Testis (tissue), 2 donors: ENCODE measurements around the gene PHLPP1.

ENCODE experiments used
- CTCF ChIP-seq, 3 experiments: fragments of 450-650 bp in 2 of 3; fragments of 200-600 bp in 1 of 3; sonication (generic) in 1 of 3; IDR thresholded peaks; one replicate each; pipeline ENCODE4 v1.5.1; 2016 to 2019; ENCODE audit warnings: antibody characterized with exemption in 3 of 3, mild to moderate bottlenecking in 2 of 3, moderate library complexity in 1 of 3
- POLR2A ChIP-seq: fragments of 450-650 bp; IDR thresholded peaks from one replicate; pipeline ENCODE4 v1.6.1; 2017; ENCODE audit warnings: antibody characterized with exemption, mild to moderate bottlenecking, moderate library complexity

- TF ChIP-seq CTCF (IDR thresholded peaks at IDR 0.05) (no peak), POLR2A (no peak)
Observed at GRCh38 chr18:62933261-62933887, 218.0 kb downstream of the PHLPP1 start.
